ENCODE results near the gene CTXND2. TPM values are rescaled to one million over a fixed set of nuclear protein-coding genes. Genes with fewer than 3 reads are reported as not detected.

The CTXND2 gene
- total and polyA plus RNA-seq, 2 of the 8 experiments (the other 6 are each of a cell fraction or from before 2014, with no cell fraction given), result not detected

DNA sequence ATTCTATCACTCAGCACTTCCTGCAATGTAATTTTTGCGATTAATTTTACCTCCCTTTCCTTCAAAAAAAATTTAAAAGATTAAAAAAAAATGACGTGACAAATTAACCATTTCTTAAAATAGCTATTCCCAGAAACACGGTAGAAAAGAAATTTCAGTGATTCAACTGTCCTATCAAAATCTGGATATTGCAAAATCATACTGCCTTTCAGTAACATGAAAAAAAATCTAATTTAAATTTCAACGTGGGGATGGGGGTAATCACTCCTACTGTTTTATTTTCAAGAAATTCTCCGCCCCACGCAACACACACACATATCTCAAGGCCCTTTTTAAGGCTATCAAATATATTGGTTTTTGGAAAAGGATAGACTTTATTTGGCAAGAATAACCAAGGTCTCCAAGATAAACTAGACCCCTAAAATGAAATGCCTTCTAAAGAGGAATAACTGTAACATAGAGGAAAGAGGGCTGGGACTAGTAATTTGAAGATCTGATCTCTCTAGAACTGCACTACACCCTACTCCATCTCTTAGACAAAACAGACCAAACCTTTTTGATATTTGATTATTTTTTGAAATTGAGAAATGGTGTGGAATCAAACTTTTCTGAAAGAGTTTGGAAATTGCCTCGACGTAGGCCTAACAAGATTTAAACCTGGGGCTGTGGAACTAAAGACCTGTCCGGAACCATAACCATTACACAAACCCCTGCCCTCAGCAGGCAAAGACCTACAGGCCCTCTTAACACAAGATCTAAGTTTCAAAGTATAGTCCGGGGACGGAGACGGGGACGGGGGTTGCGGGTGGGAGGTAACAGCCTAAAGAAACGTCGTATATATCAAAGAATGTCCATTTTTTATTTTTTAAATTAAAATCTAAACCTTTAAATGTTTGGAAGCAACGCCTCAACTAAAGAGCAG is 11.5 kb upstream of the CTXND2 start:
- Histone ChIP-seq H4K5ac (ENCODE audit: insufficient read length, low read depth, low read length) (no peak overlapping the region), H3K4me2 (ENCODE audit: insufficient read depth in 1 of 2, low read depth in 2 of 2, low read length in 2 of 2) (peak overlapping the region; percentile 71 to 81), H3K36me3 (ENCODE audit: control insufficient read depth in 2 of 4, insufficient read depth in 4 of 4, low read length in 3 of 4) (0 out of 8 replicates have a peak, but pooled peaks cover 0 to 3% (median 0%) of the 10 kb centered on the region in 4 experiments), H2BK20ac (ENCODE audit: low read length) (no peak overlapping the region), H3K9me3 (ENCODE audit: insufficient read depth in 2 of 2, low read depth in 1 of 2, low read length in 1 of 2) (no peaks in the 10 kb centered on the region), H2BK120ac (replicated peaks; ENCODE audit: low read depth, low read length) (no peak overlapping the region), H3K18ac (ENCODE audit: extremely low read depth, low read length) (no peak overlapping the region), H3K4ac (replicated peaks; ENCODE audit: insufficient read length, low read depth, low read length) (no peak overlapping the region), H3K23ac (ENCODE audit: insufficient read length) (no peak overlapping the region), H2AK5ac (ENCODE audit: low read depth, low read length) (no peak overlapping the region), H3K14ac (ENCODE audit: insufficient read length) (no peak overlapping the region), H2BK15ac (ENCODE audit: low read length) (no peak overlapping the region), H3K79me1 (ENCODE audit: low read depth, low read length) (peaks cover 3% of the 10 kb centered on the region; the same call in 1 of the 2 replicates), H3K79me2 (ENCODE audit: control insufficient read depth in 1 of 2, insufficient read depth in 2 of 2, low read length in 2 of 2) (peaks cover 9 to 39% of the 10 kb centered on the region in 2 experiments; a peak in 3 of 4 replicates), H2BK12ac (ENCODE audit: low read depth, low read length) (no peak overlapping the region), H3K4me3 (ENCODE audit: extremely low read depth in 1 of 4, insufficient read depth in 2 of 4, low read depth in 3 of 4, low read length in 4 of 4) (peak overlapping the region; percentile 55 to 89 (median 72)), H4K8ac (ENCODE audit: extremely low read depth, insufficient read depth, low read length) (no peak overlapping the region), H2AFZ (ENCODE audit: low read length) (no peak overlapping the region), H4K20me1 (replicated peaks in 1 of 2; ENCODE audit: control insufficient read depth in 1 of 2, insufficient read depth in 2 of 2, low read length in 2 of 2) (no peaks in the 10 kb centered on the region), H3K56ac (replicated peaks; ENCODE audit: insufficient read length, low read depth, low read length) (no peak overlapping the region), H3K23me2 (ENCODE audit: low read depth, low read length) (no peaks in the 10 kb centered on the region; the same call in 1 of the 2 replicates), H3K27ac (ENCODE audit: low read depth, low read length) (no peak overlapping the region), H3K27me3 (replicated peaks in 1 of 4; ENCODE audit: control insufficient read depth in 3 of 4, extremely low read depth in 1 of 4, insufficient read depth in 3 of 4, low read length in 3 of 4) (no peaks in the 10 kb centered on the region), H3K4me1 (replicated peaks in 1 of 4; ENCODE audit: control insufficient read depth in 3 of 4, insufficient read depth in 4 of 4, low read length in 3 of 4) (no peaks in the 10 kb centered on the region), H3K9ac (replicated peaks in 1 of 4; ENCODE audit: extremely low read depth in 1 of 4, low read depth in 3 of 4, low read length in 3 of 4) (peak overlapping the region; percentile 20 to 66 (median 40); a peak in 3 of 7 replicates), H4K91ac (replicated peaks; ENCODE audit: insufficient read length, low read length) (no peak overlapping the region), H2BK5ac (ENCODE audit: low read depth, low read length) (0 out of 2 replicates have a peak overlapping the region, but pooled peaks have one; percentile 66)
- ChIA-PET CTCF (ENCODE audit: partially characterized antibody) (interaction anchor here (0.7 kb wide), 1 partner anchor 44 kb away, joined by 4 read pairs; no protein-coding TSS in a partner anchor), POLR2A (ENCODE audit: partially characterized antibody) (interaction anchor here (1.2 kb wide), 1 partner anchor 296 kb away, joined by 4 read pairs; the partner anchor contains the start of gene MCL1)
- 26 to 100% methylated on average over 2 to 17 of the region's 17 CpGs for WGBS, 2 experiments (ENCODE audit: extremely low coverage in 1 of 2, insufficient coverage in 1 of 2, insufficient read length in 1 of 2, insufficient replicate concordance in 2 of 2, low coverage in 1 of 2, low lambda C conversion rate in 2 of 2, missing lambda C conversion rate in 1 of 2)
- no peak for DNase-seq (ENCODE audit: low read depth in 1 of 2, low spot score in 2 of 2)
- TF ChIP-seq RXRA (IDR thresholded peaks at IDR 0.05; ENCODE audit: insufficient read depth, low read depth, low read length) (no peak), GTF2F1 (IDR thresholded peaks at IDR 0.05; ENCODE audit: borderline replicate concordance, low read depth, low read length) (no peak), EGR1 (IDR thresholded peaks at IDR 0.05; ENCODE audit: borderline replicate concordance, low read depth, low read length) (no peak), CTCF (IDR thresholded peaks at IDR 0.05; ENCODE audit: control extremely low read depth in 1 of 3, insufficient read depth in 1 of 3, low read depth in 1 of 3, low read length in 3 of 3) (no peak), MAX (IDR thresholded peaks at IDR 0.05) (no peak), JUND (IDR thresholded peaks at IDR 0.05; ENCODE audit: low read length) (no peak), GABPA (IDR thresholded peaks at IDR 0.05; ENCODE audit: borderline replicate concordance, insufficient read depth, low read length) (no peak), EP300 (IDR thresholded peaks at IDR 0.05; ENCODE audit: borderline replicate concordance in 1 of 2, low read depth in 2 of 2, low read length in 2 of 2) (no peak)
- no peak for FAIRE-seq

All from H1 (cell line).